ENCODE data around the gene FRMD3.

Gene FRMD3

GRCh38 chr9:83514767-83515166 is 23.4 kb downstream of the FRMD3 start:
- in situ Hi-C loops (cut with HindIII; ENCODE audit: low pct_unique_long_range_greater_than_20kb, low sequenced_read_pairs): no loop called here
- no peak for DNase-seq (ENCODE audit: low read depth in 1 of 2, low spot score in 1 of 2)
- no peak for TF ChIP-seq JUND (IDR thresholded peaks at IDR 0.05; ENCODE audit: low read depth)

GRCh38 chr9:83512621-83513020 is 25.6 kb downstream of the FRMD3 start:
- DNase-seq (ENCODE audit: low read depth in 1 of 2, low spot score in 1 of 2): no peak

GRCh38 chr9:83511051-83511450 is 27.1 kb downstream of the FRMD3 start:
- TF ChIP-seq JUND (IDR thresholded peaks at IDR 0.05; ENCODE audit: low read depth): no peak
- no peak for DNase-seq (ENCODE audit: low read depth in 1 of 2, low spot score in 1 of 2)
- in situ Hi-C loops (cut with HindIII; ENCODE audit: low pct_unique_long_range_greater_than_20kb, low sequenced_read_pairs): no loop called here

More at GRCh38 chr9:83512621-83513020, 25.6 kb downstream of the FRMD3 start:
- TF ChIP-seq JUND (IDR thresholded peaks at IDR 0.05; ENCODE audit: low read depth): no peak
- in situ Hi-C loops (cut with HindIII; ENCODE audit: low pct_unique_long_range_greater_than_20kb, low sequenced_read_pairs): no loop called here

GRCh38 chr9:83509402-83509801 is 28.8 kb downstream of the FRMD3 start:
- DNase-seq (ENCODE audit: low read depth in 1 of 2, low spot score in 1 of 2): peak in 1 of 2 experiments; percentile 38
- TF ChIP-seq JUND (IDR thresholded peaks at IDR 0.05; ENCODE audit: low read depth): no peak
- in situ Hi-C loops (cut with HindIII; ENCODE audit: low pct_unique_long_range_greater_than_20kb, low sequenced_read_pairs): no loop called here

- TF ChIP-seq JUND (IDR thresholded peaks at IDR 0.05; ENCODE audit: low read depth): no peak
- no peak for DNase-seq (ENCODE audit: low read depth in 1 of 2, low spot score in 1 of 2)
- in situ Hi-C loops (cut with HindIII; ENCODE audit: low pct_unique_long_range_greater_than_20kb, low sequenced_read_pairs): no loop called here
These were observed 30.1 kb downstream of the FRMD3 start for GRCh38 chr9:83508067-83508466.

GRCh38 chr9:83505282-83505681 is 32.9 kb downstream of the FRMD3 start:
- TF ChIP-seq JUND (IDR thresholded peaks at IDR 0.05; ENCODE audit: low read depth): no peak
- no peak for DNase-seq (ENCODE audit: low read depth in 1 of 2, low spot score in 1 of 2)
- in situ Hi-C loops (cut with HindIII; ENCODE audit: low pct_unique_long_range_greater_than_20kb, low sequenced_read_pairs): no loop called here

GRCh38 chr9:83503866-83504265 is 34.3 kb downstream of the FRMD3 start:
- in situ Hi-C loops (cut with HindIII; ENCODE audit: low pct_unique_long_range_greater_than_20kb, low sequenced_read_pairs): no loop called here
- TF ChIP-seq JUND (IDR thresholded peaks at IDR 0.05; ENCODE audit: low read depth): no peak
- DNase-seq (ENCODE audit: low read depth in 1 of 2, low spot score in 1 of 2): no peak

- DNase-seq (ENCODE audit: low read depth in 1 of 2, low spot score in 1 of 2): peak; percentile 2 to 71
- TF ChIP-seq JUND (IDR thresholded peaks at IDR 0.05; ENCODE audit: low read depth): no peak
- in situ Hi-C loops (cut with HindIII; ENCODE audit: low pct_unique_long_range_greater_than_20kb, low sequenced_read_pairs): no loop called here
These were observed 36.6 kb downstream of the FRMD3 start for GRCh38 chr9:83501565-83501964.

- no peak for TF ChIP-seq JUND (IDR thresholded peaks at IDR 0.05; ENCODE audit: low read depth)
- in situ Hi-C loops (cut with HindIII; ENCODE audit: low pct_unique_long_range_greater_than_20kb, low sequenced_read_pairs): no loop called here
- no peak for DNase-seq (ENCODE audit: low read depth in 1 of 2, low spot score in 1 of 2)
These were observed 40.8 kb downstream of the FRMD3 start for GRCh38 chr9:83497441-83497840.

GRCh38 chr9:83491995-83492394 is 46.2 kb downstream of the FRMD3 start:
- DNase-seq (ENCODE audit: low read depth in 1 of 2, low spot score in 1 of 2): no peak
- in situ Hi-C loops (cut with HindIII; ENCODE audit: low pct_unique_long_range_greater_than_20kb, low sequenced_read_pairs): no loop called here
- TF ChIP-seq JUND (IDR thresholded peaks at IDR 0.05; ENCODE audit: low read depth): no peak

- in situ Hi-C loops (cut with HindIII; ENCODE audit: low pct_unique_long_range_greater_than_20kb, low sequenced_read_pairs): no loop called here
- no peak for DNase-seq (ENCODE audit: low read depth in 1 of 2, low spot score in 1 of 2)
- no peak for TF ChIP-seq JUND (IDR thresholded peaks at IDR 0.05; ENCODE audit: low read depth)
These were observed 46.8 kb downstream of the FRMD3 start for GRCh38 chr9:83491413-83491812.

GRCh38 chr9:83489961-83490360 is 48.2 kb downstream of the FRMD3 start:
- TF ChIP-seq JUND (IDR thresholded peaks at IDR 0.05; ENCODE audit: low read depth): no peak
- DNase-seq (ENCODE audit: low read depth in 1 of 2, low spot score in 1 of 2): no peak
- in situ Hi-C loops (cut with HindIII; ENCODE audit: low pct_unique_long_range_greater_than_20kb, low sequenced_read_pairs): no loop called here

GRCh38 chr9:83484990-83485389 is 53.2 kb downstream of the FRMD3 start:
- no peak for TF ChIP-seq JUND (IDR thresholded peaks at IDR 0.05; ENCODE audit: low read depth)
- no peak for DNase-seq (ENCODE audit: low read depth in 1 of 2, low spot score in 1 of 2)
- in situ Hi-C loops (cut with HindIII; ENCODE audit: low pct_unique_long_range_greater_than_20kb, low sequenced_read_pairs): no loop called here

- in situ Hi-C loops (cut with HindIII; ENCODE audit: low pct_unique_long_range_greater_than_20kb, low sequenced_read_pairs): no loop called here
- TF ChIP-seq JUND (IDR thresholded peaks at IDR 0.05; ENCODE audit: low read depth): no peak
- no peak for DNase-seq (ENCODE audit: low read depth in 1 of 2, low spot score in 1 of 2)
These were observed 55.0 kb downstream of the FRMD3 start for GRCh38 chr9:83483223-83483622.

Measured in T47D (cell line).